ENCODE data around the gene WDTC1. TPM values are rescaled to one million over a fixed set of nuclear protein-coding genes. Genes with fewer than 3 reads are reported as not detected.

The WDTC1 gene
- total and polyA plus RNA-seq, 2 of the 8 experiments (the other 6 are each of a cell fraction or from before 2014, with no cell fraction given), result 7.5 to 18.7 TPM

- H4K91ac ChIP-seq (replicated peaks; ENCODE audit: insufficient read length, low read length), result no peak overlapping the region
- H2AK5ac ChIP-seq (ENCODE audit: low read depth, low read length), result no peak overlapping the region
- no peaks in the 10 kb centered on the region for H3K79me2 ChIP-seq (ENCODE audit: control insufficient read depth in 1 of 2, insufficient read depth in 2 of 2, low read length in 2 of 2)
- H3K56ac ChIP-seq (replicated peaks; ENCODE audit: insufficient read length, low read depth, low read length), result no peak overlapping the region
- H2AFZ ChIP-seq (ENCODE audit: low read length), result no peak overlapping the region
- peak; percentile 58 for FAIRE-seq
- no peak overlapping the region for H4K8ac ChIP-seq (ENCODE audit: extremely low read depth, insufficient read depth, low read length)
- H3K9ac ChIP-seq (replicated peaks in 1 of 4; ENCODE audit: extremely low read depth in 1 of 4, low read depth in 3 of 4, low read length in 3 of 4), result no peak overlapping the region
- H3K4ac ChIP-seq (replicated peaks; ENCODE audit: insufficient read length, low read depth, low read length), result no peak overlapping the region
- 47% methylated on average over 10 of the region's 10 CpGs; no CpG with 5 or more reads in 1 of the 2 experiments for WGBS, 2 experiments (ENCODE audit: extremely low coverage in 1 of 2, insufficient coverage in 1 of 2, insufficient read length in 1 of 2, insufficient replicate concordance in 2 of 2, low coverage in 1 of 2, low lambda C conversion rate in 2 of 2, missing lambda C conversion rate in 1 of 2)
- DNase-seq (ENCODE audit: low read depth in 1 of 2, low spot score in 2 of 2), result peak in 1 of 2 experiments; percentile 94
- no peak overlapping the region for H3K4me2 ChIP-seq (ENCODE audit: insufficient read depth in 1 of 2, low read depth in 2 of 2, low read length in 2 of 2)
- no peaks in the 10 kb centered on the region; a peak in 1 of 8 replicates for H3K36me3 ChIP-seq (ENCODE audit: control insufficient read depth in 2 of 4, insufficient read depth in 4 of 4, low read length in 3 of 4)
- no peaks in the 10 kb centered on the region for H3K79me1 ChIP-seq (ENCODE audit: low read depth, low read length)
- H2BK120ac ChIP-seq (replicated peaks; ENCODE audit: low read depth, low read length), result no peak overlapping the region
- H3K14ac ChIP-seq (ENCODE audit: insufficient read length), result no peak overlapping the region
- H3K18ac ChIP-seq (ENCODE audit: extremely low read depth, low read length), result no peak overlapping the region
- H4K20me1 ChIP-seq (replicated peaks in 1 of 2; ENCODE audit: control insufficient read depth in 1 of 2, insufficient read depth in 2 of 2, low read length in 2 of 2), result no peaks in the 10 kb centered on the region
- 0 out of 2 replicates have a peak overlapping the region, but pooled peaks have one; percentile 35 for H2BK12ac ChIP-seq (ENCODE audit: low read depth, low read length)
- no peaks in the 10 kb centered on the region for H3K23me2 ChIP-seq (ENCODE audit: low read depth, low read length)
- peak; percentile 71 to 84 (median 83) for TF ChIP-seq CTCF (IDR thresholded peaks at IDR 0.05; ENCODE audit: control extremely low read depth in 1 of 3, insufficient read depth in 1 of 3, low read depth in 1 of 3, low read length in 3 of 3)
- TF ChIP-seq POLR2A (IDR thresholded peaks at IDR 0.05; ENCODE audit: control extremely low read depth in 1 of 2, low read depth in 2 of 2, low read length in 2 of 2), result no peak
- TF ChIP-seq RAD21 (IDR thresholded peaks at IDR 0.05 in 1 of 2, conservative IDR thresholded peaks at IDR 0.05 in 1 of 2; ENCODE audit: low read depth in 2 of 2, low read length in 2 of 2), result peak; percentile 50 to 64
- H3K23ac ChIP-seq (ENCODE audit: insufficient read length), result no peak overlapping the region
- H3K4me1 ChIP-seq (replicated peaks in 1 of 4; ENCODE audit: control insufficient read depth in 3 of 4, insufficient read depth in 4 of 4, low read length in 3 of 4), result peaks cover 0 to 19% (median 10%) of the 10 kb centered on the region in 4 experiments; a peak in 6 of 7 replicates
- no peak overlapping the region for H3K27ac ChIP-seq (ENCODE audit: low read depth, low read length)
- no peak overlapping the region for H2BK5ac ChIP-seq (ENCODE audit: low read depth, low read length)
- POLR2A ChIA-PET (ENCODE audit: partially characterized antibody), result interaction anchor here (0.8 to 2.4 kb wide), 7 partner anchors 10 to 142 kb away, joined by 3 to 7 read pairs (median 4); partner anchors contain the start of genes MAP3K6 and SLC9A1
- no peaks in the 10 kb centered on the region for H3K27me3 ChIP-seq (replicated peaks in 1 of 4; ENCODE audit: control insufficient read depth in 3 of 4, extremely low read depth in 1 of 4, insufficient read depth in 3 of 4, low read length in 3 of 4)
- no peak overlapping the region for H2BK20ac ChIP-seq (ENCODE audit: low read length)
- no peak overlapping the region for H4K5ac ChIP-seq (ENCODE audit: insufficient read length, low read depth, low read length)
- no peak overlapping the region for H2BK15ac ChIP-seq (ENCODE audit: low read length)
- no peaks in the 10 kb centered on the region for H3K9me3 ChIP-seq (ENCODE audit: insufficient read depth in 2 of 2, low read depth in 1 of 2, low read length in 1 of 2)
- no peak overlapping the region for H3K4me3 ChIP-seq (ENCODE audit: extremely low read depth in 1 of 4, insufficient read depth in 2 of 4, low read depth in 3 of 4, low read length in 4 of 4)
- CTCF ChIA-PET (ENCODE audit: partially characterized antibody), result interaction anchor here (0.5 to 17.9 kb wide), 64 partner anchors 9 to 527 kb away, joined by 3 to 321 read pairs (median 4); partner anchors contain the start of genes AHDC1, CD164L2, GPR3 and MAP3K6
These were observed 62.4 kb downstream of the WDTC1 start for GRCh38 chr1:27296773-27297291.
